ENCODE data around the gene TMEM150C. TPM values are rescaled to one million over a fixed set of nuclear protein-coding genes. Genes with fewer than 3 reads are reported as not detected.
"Not testable (repeated sequence)": the region's sequence is repeated elsewhere in the genome, so short reads cannot be mapped to it uniquely, and the experiment has no call there.

The TMEM150C gene
- total RNA-seq, 1 donor from 2014 or later = 7.1 TPM

DNA sequence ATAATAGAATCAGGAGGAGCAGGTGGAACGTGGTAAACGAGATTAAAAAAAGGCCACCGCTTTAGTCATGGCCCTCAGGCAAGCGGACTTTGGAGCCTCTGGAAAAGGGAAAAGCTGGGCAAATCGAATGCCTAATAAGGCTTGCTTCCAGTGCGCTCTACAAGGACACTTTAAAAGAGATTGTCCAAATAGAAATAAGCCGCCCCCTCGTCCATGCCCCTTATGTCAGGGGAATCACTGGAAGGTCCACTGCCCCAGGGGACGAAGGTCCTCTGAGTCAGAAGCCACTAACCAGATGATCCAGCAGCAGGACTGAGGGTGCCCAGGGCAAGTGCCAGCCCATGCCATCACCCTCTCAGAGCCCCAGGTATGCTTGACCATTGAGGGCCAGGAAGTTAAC, 84.3 kb downstream of the TMEM150C start:
- DNase-seq (ENCODE audit: low read depth in 2 of 2) = not testable (repeated sequence)

GRCh38 chr4:82475931-82476330, 85.9 kb downstream of the TMEM150C start:
- DNase-seq (ENCODE audit: low read depth in 2 of 2) = not testable (repeated sequence)

GRCh38 chr4:82473621-82474164, 88.1 kb downstream of the TMEM150C start:
- DNase-seq (ENCODE audit: low read depth in 2 of 2) = no peak

DNA sequence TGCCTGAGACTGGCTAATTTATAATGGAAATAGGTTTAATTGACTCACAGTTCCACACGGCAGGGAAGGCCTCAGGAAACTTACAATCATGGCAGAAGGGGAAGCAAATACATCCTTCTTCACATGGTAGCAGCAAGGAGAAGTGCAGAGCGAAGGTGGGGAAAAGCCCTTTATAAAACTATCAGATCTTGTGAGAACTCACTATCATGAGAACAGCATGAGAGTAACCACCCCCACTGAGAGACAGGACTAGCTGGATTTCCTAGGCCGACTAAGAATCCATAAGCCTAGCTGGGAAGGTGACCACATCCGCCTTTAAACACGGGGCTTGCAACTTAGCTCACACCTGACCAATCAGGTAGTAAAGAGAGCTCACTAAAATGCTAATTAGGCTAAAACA, 88.7 kb downstream of the TMEM150C start:
- DNase-seq (ENCODE audit: low read depth in 2 of 2) = not testable (repeated sequence)

DNA sequence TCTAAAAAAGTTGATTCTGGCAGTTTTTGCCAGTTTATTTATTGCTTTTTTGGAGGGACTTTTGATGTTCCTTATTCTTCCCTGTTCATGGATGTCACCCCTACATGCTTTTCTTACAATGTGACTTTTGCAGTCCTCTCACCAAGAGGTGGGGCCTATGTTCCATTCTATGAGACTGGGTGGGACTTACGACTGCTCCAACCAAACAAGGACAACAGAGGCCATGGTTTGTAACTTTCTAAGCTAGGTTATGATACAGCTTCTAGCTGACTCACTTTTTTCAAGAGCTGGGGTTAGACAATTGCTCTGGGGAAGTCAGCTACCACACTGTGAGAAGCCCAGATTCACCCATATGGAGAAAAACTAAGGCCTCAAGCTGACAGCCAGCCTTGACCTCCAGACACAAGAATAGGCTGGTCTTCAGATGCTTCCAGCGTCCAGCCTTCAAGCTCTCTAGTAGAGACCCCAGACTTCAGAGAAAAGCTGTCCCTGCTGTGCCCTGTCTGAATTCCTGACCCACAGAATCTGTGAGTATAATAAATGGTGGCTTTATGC, 91.9 kb downstream of the TMEM150C start:
- DNase-seq (ENCODE audit: low read depth in 2 of 2) = peak in 1 of 2 donors; percentile 58

DNA sequence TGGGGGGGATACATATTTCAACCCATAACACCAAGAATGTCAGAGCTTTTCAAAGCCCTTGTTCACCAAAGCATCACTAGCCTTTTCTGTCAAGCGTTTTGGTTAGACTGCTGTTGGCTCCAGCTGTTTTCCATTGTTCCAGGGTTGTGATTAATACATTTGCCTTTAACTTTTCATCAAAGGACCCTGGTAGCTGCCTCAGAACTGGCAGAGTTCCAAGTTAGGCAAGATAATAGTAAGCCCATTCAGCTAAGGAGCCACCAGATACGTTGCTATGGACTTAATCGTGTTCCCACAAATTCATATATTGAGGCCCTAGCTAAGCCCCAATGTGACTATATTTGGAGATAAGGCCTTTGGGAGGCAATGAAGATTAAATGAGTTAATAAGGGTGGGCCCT, 94.3 kb downstream of the TMEM150C start:
- DNase-seq (ENCODE audit: low read depth in 2 of 2) = peak in 1 of 2 donors; percentile 44

DNA sequence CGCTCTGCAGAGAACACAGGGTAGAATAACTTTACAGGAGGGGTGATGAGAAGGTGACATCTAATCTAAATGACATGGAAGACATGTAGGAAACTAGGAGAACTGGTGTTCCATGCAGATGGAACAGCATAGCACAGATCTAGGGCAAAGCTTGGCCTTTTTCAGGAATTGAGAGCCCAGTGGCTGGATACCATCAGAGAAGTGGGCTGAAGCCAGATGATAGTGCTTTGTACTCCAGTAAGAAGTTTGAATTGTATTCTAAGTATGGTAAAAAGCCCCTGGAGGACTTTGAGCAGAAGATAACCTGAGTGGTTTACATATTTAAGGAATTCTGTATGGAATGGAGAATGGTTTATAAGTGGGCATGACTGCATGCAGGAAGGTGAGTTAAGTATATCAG, 98.6 kb downstream of the TMEM150C start:
- no peak for DNase-seq (ENCODE audit: low read depth in 2 of 2)

DNA sequence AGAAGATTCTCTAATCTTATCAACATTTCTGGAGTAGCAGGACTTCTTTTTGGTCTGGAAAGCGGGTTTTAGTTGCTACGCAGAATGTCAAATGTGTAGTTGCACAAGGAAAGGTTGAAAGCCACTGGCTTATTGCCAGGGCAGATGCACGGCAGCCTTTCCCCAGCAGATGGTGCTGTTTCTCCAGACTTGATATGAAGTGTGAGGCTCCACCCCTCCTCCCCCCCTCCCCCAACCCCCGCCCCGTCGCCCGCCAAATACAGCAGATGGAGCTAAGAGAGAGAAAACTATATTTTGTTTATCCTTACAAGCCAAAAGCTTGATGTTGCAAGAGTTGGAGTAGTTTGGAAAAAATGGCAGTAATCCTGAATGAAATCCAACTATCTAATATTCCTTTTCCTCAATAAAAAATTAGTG, 99.4 kb downstream of the TMEM150C start:
- DNase-seq (ENCODE audit: low read depth in 2 of 2) = peak; percentile 72 to 84

- no peak for DNase-seq (ENCODE audit: low read depth in 2 of 2)
Observed at GRCh38 chr4:82461710-82462109, 100.1 kb downstream of the TMEM150C start.

GRCh38 chr4:82458729-82459128, 103.1 kb downstream of the TMEM150C start:
- DNase-seq (ENCODE audit: low read depth in 2 of 2) = no peak

GRCh38 chr4:82457266-82457665, 104.5 kb downstream of the TMEM150C start:
- peak in 1 of 2 donors; percentile 30 for DNase-seq (ENCODE audit: low read depth in 2 of 2)

GRCh38 chr4:82452026-82452425, 109.8 kb downstream of the TMEM150C start:
- DNase-seq (ENCODE audit: low read depth in 2 of 2) = no peak

GRCh38 chr4:82450966-82451755, 110.6 kb downstream of the TMEM150C start:
- DNase-seq (ENCODE audit: low read depth in 2 of 2) = no peak

DNA sequence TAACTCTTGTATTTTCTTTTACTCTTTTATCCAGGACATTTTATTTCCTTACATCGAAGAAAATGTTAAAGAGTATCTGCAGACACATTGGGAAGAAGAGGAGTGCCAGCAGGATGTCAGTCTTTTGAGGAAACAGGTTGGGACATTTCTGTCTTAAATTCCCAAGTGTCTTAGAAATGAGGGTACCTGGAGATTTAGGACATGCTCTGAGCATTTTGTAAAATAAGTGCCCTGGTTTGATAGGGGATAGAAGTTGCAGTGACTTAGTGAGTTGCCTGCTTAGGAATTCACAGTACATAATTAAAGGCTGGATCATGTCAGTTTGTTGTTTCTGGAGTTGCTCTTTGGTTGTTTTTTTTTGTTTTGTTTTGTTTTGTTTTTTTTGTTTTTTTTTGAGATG, 113.9 kb downstream of the TMEM150C start:
- DNase-seq (ENCODE audit: low read depth in 2 of 2) = no peak

GRCh38 chr4:82439088-82439487, 122.7 kb downstream of the TMEM150C start:
- DNase-seq (ENCODE audit: low read depth in 2 of 2) = no peak

DNA sequence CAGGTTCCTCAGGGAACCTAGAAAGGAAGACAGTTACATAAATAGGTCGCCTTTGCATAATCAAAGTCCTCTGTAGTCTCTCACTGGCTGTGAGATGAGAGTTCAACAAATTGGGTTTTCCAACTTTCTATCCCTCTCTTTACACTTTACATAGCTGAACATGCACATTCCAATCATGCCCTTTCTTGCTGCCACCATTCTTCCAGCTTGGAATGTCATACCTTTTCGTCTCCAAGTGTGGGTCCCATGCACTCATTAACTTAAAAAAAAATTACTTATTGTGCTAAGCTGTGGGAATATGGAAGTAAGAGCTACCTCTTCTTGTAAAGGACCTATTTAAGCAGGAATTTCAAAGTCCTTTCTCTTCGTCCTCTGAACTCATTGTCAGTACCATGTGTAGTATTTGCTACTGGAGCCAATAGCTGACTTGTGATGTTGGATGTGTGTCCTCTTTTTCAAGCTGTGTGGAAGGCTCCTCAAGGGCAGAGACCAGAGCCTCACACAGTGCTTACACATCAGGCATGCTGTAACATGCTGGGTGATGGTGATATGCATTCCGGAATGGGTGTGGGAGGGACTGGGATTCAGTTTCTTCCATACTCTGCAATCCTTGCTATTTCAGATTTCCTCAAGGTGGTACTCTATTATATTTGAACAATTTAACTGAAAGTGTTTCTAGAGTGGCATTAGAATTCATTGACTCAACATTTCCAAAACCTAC, 124.3 kb downstream of the TMEM150C start:
- DNase-seq (ENCODE audit: low read depth in 2 of 2) = no peak

GRCh38 chr4:82436780-82437179, 125.0 kb downstream of the TMEM150C start:
- DNase-seq (ENCODE audit: low read depth in 2 of 2) = no peak

GRCh38 chr4:82436130-82436529, 125.7 kb downstream of the TMEM150C start:
- DNase-seq (ENCODE audit: low read depth in 2 of 2) = no peak

- DNase-seq (ENCODE audit: low read depth in 2 of 2) = no peak
Observed at GRCh38 chr4:82434949-82435348, 126.8 kb downstream of the TMEM150C start.

- no peak for DNase-seq (ENCODE audit: low read depth in 2 of 2)
Observed at GRCh38 chr4:82433791-82434190, 128.0 kb downstream of the TMEM150C start.

All from dermis microvascular lymphatic vessel endothelial cell (primary cell).